Upper lobe of left lung (tissue), 4 donors: Measurements from ENCODE around the gene ZC3H6.

Experiments used
- CTCF ChIP-seq, 6 experiments: fragments of 450-650 bp in 4 of 6; fragments of 200-600 bp in 2 of 6; sonication (generic) in 2 of 6; IDR thresholded peaks; one replicate each; pipeline ENCODE4 v1.5.1; 2016 to 2019; ENCODE audit warnings: antibody characterized with exemption in 6 of 6
- EP300 ChIP-seq, 4 donors: sonication (generic); formaldehyde crosslinking; IDR thresholded peaks; one replicate each; pipeline ENCODE4 v1.5.1; 2017; ENCODE audit warnings: antibody characterized with exemption in 4 of 4, control low read depth in 2 of 4
- POLR2A ChIP-seq, 4 donors: fragments of 450-650 bp; IDR thresholded peaks; one replicate each; pipeline ENCODE4 v1.5.1; 2016 to 2017; ENCODE audit warnings: antibody characterized with exemption in 4 of 4, mild to moderate bottlenecking in 2 of 4
- POLR2AphosphoS5 ChIP-seq, 2 donors: sonication (generic); formaldehyde crosslinking; IDR thresholded peaks; one replicate each; pipeline ENCODE4 v1.5.1; 2017; ENCODE audit warnings: antibody characterized with exemption in 2 of 2

GRCh38 chr2:112345030-112346027 lies 69.9 kb downstream of the ZC3H6 start:
- no peak for TF ChIP-seq POLR2AphosphoS5 (IDR thresholded peaks at IDR 0.05)
- no peak for TF ChIP-seq CTCF (IDR thresholded peaks at IDR 0.05)
- TF ChIP-seq POLR2A (IDR thresholded peaks at IDR 0.05) = no peak
- no peak for TF ChIP-seq EP300 (IDR thresholded peaks at IDR 0.05)
